Hematopoietic multipotent progenitor cell treated with erythropoietin and hydrocortisone succinate and interleukin-3 and kit ligand, for 4 days (in vitro differentiated cells): ENCODE measurements around the gene RFC1.
"Not testable (repeated sequence)": the region's sequence is repeated elsewhere in the genome, so short reads cannot be mapped to it uniquely, and the experiment has no call there.

ENCODE experiments used
- DNase-seq: peaks from one replicate; pipeline ENCODE4 v3.0.0-alpha.2; 2015

Gene RFC1, protein sequence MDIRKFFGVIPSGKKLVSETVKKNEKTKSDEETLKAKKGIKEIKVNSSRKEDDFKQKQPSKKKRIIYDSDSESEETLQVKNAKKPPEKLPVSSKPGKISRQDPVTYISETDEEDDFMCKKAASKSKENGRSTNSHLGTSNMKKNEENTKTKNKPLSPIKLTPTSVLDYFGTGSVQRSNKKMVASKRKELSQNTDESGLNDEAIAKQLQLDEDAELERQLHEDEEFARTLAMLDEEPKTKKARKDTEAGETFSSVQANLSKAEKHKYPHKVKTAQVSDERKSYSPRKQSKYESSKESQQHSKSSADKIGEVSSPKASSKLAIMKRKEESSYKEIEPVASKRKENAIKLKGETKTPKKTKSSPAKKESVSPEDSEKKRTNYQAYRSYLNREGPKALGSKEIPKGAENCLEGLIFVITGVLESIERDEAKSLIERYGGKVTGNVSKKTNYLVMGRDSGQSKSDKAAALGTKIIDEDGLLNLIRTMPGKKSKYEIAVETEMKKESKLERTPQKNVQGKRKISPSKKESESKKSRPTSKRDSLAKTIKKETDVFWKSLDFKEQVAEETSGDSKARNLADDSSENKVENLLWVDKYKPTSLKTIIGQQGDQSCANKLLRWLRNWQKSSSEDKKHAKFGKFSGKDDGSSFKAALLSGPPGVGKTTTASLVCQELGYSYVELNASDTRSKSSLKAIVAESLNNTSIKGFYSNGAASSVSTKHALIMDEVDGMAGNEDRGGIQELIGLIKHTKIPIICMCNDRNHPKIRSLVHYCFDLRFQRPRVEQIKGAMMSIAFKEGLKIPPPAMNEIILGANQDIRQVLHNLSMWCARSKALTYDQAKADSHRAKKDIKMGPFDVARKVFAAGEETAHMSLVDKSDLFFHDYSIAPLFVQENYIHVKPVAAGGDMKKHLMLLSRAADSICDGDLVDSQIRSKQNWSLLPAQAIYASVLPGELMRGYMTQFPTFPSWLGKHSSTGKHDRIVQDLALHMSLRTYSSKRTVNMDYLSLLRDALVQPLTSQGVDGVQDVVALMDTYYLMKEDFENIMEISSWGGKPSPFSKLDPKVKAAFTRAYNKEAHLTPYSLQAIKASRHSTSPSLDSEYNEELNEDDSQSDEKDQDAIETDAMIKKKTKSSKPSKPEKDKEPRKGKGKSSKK

DNA sequence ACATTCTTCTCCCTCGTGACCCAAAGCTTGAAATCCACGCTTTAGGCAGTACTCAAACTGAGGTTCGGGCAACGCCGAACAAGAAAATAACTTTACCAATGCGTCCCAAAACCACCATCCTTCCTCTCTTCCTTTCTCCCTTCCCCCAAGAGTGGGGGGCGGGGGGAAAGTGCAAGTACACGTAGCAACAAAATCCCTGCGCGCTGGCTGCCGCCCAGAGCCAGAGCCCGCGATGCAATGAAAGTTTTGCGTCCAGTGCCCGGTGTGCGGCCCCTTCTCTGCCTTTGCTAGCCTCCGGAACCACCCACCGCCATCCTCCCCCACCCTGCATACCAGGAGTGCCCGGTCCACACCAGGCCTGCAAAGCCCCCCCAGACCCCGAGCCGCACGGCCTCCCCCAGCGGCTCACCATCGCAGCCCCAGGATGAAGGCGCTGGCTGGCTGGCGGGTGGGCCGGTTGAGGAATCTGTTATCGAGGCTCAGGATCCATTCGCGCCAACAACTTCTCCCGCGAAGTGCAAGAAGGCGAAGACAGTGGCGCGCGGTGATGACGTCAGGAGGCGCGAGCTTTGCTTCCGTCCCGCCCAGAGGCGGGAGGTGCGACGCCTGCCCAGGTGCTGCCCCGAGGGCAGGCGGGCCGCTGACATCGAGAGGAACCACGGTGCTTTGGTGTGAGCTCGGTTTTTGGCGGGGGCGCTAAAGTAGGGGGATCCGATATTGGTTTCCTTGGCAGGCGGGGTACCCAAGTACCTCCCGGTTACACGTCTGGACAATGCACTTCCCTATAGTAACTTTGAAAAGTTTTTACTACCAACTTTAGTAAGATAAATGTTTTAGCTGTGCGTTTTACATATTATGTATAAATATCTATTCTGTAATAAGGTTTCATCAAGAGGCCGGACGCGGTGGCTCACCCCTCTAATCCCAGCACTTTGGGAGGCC is at the start of gene RFC1:
Gene RFC1 (minus strand): TSS at position 533 of the 942 bp plus-strand sequence. CDS start 121 bp downstream, at position 412.
- peak; percentile 96 for DNase-seq

DNA sequence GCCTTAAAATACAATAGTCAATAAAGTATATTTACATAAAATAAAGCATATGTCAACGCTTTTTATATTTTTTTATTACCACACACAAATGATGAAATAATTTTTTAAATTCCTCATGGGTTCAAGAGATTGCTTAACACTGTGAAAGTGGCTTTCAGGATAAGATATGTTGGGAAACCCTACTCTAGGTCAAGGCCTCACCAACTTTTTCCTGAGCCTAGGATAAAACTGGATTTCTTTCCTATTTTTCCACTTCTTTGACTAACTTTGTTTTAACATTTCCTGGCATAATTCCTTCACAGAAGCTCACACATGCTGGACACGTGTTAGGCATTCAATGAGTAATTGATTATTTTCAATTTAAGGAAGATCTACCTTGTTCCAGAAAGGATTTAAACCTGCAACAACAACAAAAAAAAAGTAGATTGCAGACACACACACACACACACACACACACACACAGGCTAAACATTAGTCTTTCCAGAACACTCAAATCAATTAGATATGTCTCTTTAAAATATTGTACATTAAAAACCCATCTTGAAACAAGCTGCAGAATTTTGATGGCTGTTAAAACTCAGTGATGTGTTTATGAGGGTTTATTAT is 49.6 kb upstream of the RFC1 start:
- DNase-seq, result no peak

DNA sequence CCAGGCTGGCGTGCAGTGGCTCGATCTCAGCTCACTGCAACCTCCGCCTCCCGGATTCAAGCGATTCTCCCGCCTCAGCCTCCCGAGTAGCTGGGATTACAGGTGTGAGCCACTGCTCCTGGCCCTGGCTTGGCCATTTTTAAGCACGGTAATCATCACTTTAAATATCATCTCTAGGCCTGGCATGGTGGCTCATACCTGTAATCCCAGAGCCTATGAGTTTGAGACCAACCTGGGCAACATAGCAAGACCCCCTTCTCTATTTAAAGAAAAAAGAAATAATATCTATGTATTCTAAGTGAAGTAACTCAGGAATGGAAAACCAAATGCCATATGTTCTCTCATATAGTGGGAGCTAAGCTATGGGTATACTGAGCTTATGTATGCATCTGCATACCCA is 45.4 kb upstream of the RFC1 start:
- not testable (repeated sequence) for DNase-seq

DNA sequence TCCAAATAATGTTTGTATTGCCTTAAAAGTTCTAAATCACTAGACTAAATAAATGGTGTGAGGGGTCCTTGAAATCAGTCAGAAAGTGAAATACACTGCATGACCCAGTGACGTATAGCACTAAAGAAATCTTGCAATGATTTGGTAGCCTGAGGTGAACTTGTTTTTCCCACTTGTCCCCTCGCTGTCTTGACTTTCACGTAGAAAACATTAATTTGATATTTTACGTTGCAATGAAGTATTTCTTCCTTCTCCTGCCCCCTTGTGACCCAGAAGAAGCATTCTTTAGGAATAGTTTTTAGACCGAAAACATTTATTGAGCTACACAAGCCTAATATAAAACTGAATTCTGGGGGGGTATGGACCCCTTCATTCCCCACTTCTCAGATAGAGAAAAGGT is 44.3 kb upstream of the RFC1 start:
- DNase-seq, result peak; percentile 32

DNA sequence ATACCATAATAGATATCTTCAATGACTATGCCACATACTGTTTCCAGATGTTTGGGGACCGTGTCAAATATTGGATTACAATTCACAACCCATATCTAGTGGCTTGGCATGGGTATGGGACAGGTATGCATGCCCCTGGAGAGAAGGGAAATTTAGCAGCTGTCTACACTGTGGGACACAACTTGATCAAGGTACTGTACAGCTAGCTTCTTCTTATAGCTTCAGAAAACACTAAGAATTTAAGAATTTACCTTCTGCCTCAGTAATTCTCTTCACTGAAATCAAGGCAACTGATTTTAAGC is 41.4 kb upstream of the RFC1 start:
- no peak for DNase-seq

DNA sequence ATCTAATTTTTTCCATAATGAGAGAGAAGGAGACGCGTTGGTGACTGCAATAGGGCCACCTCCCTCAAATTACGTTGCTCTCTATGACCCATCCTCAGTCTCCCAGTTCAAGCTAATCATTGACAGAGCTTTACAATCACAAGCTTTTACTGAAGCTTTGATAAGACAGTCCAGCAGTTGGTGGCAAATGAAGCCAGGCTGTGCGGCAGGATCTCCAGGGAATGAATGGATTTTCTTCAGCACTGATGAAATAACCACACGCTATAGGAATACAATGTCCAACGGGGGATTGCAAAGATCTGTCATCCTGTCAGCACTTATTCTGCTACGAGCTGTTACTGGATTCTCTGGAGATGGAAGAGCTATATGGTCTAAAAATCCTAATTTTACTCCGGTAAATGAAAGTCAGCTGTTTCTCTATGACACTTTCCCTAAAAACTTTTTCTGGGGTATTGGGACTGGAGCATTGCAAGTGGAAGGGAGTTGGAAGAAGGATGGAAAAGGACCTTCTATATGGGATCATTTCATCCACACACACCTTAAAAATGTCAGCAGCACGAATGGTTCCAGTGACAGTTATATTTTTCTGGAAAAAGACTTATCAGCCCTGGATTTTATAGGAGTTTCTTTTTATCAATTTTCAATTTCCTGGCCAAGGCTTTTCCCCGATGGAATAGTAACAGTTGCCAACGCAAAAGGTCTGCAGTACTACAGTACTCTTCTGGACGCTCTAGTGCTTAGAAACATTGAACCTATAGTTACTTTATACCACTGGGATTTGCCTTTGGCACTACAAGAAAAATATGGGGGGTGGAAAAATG is 40.8 kb upstream of the RFC1 start, which contains the start of gene KLB:
Gene KLB (plus strand): TSS at position 168 of the 821 bp plus-strand sequence. CDS start 20 bp downstream, at position 188.
- DNase-seq, result no peak

DNA sequence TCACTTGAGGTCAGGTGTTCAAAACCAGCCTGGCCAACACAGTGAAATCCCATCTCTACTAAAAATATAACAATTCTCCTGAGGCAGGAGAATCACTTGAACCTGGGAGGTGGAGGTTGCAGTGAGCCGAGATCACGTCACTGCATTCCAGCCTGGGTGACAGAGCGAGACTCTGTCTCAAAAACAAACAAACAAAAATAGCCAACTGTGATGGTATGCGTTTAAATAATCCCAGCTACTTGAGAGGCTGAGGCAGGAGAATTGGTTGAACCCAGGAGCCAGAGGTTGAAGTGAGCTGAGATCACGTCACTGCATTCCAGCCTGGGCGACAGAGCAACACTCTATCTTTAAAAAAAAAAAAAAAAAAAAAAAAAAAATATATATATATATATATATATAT is 35.5 kb upstream of the RFC1 start:
- DNase-seq, result not testable (repeated sequence)

DNA sequence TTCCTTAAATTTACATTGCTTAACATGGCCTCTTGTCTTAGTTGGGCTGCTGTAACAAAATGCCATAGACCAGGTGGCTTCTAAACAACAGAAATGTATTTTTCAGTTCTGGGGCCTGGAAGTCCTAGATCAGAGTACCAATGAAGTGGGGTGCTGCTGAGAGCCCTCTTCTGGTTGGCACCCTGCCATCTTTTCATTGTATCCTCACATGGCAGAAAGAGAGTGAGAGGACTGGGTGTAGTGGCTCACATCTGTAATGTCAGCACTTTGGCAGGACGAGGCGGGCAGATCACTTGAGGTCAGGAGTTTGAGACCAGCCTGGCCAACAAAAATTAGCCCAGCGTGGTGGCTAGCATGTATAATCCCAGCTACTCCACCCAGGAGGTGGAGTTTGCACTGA is 28.5 kb upstream of the RFC1 start:
- DNase-seq, result peak; percentile 7

DNA sequence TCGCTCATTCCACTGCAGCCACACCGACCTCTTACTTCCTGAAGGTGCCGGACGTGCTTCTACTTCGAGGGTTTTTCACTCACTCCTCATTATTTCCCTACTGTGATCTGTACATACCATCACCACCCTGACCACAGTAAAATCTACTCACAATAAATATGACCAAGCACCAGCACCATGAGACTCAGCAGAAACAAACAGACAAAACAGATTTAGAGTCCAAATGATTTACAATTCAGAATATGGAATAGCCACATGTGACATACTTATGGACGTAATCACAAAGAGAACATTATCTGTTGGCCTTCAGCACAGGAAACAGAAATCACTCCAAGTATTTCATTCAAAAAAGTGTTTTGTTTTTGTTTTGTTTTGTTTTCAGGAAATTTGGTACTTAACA is 24.4 kb upstream of the RFC1 start:
- no peak for DNase-seq

DNA sequence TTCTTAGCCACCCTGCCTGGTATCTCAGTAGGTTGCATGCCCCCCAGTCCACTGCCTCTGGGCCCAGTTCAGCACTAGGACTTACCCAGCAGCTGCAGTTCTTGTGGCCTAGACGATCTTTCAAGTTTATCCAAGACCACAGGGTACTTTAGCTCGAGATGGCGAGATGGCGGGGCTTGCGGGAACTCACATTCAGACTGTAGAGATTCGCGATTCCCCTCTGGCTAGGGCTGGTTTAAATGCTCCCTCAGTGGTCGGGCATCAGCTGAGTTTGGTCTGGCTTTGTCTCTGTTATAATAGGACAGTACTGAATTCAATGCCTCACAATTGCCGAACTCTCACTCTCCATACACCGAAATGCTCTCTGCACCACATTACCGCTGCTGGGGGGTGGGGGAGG is 18.4 kb upstream of the RFC1 start:
- no peak for DNase-seq

DNA sequence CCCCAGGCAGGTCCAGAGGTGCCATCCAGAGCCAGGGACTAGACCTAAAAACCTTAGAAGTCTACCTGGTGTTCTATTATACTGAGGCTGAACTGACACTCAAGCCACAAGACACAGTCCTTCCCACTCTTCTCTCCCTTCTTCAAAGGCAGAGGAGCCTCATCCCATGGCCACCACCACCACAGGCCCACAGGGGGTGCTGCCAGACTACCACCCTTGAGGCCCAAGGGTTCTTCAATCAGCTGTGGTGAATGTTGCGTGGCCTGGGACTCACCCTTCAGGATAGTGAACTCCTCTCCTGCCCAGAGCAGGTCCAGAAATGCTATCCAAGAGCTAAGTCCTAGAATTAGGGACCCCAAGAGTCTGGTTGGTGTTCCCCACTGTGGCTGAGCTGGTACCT is 17.5 kb upstream of the RFC1 start:
- no peak for DNase-seq

DNA sequence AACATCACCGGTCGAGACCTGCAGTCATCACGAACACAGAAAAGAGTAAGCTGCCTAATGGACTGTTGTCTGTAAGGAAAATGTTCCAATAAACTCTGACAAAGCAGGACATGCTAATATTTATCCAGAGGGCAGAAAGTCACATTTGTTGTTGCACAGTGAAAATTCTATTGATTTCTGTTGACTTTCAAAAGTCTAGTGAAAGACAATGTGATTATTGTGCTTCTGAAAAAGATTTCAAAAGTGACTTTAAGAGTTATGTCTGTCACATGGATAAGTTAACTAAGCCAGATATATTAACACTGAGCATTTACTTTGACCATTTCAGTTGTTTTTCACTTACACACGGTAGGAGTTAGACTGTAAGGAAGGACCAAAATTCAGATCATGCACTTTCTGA is 9.3 kb upstream of the RFC1 start:
- DNase-seq, result no peak

DNA sequence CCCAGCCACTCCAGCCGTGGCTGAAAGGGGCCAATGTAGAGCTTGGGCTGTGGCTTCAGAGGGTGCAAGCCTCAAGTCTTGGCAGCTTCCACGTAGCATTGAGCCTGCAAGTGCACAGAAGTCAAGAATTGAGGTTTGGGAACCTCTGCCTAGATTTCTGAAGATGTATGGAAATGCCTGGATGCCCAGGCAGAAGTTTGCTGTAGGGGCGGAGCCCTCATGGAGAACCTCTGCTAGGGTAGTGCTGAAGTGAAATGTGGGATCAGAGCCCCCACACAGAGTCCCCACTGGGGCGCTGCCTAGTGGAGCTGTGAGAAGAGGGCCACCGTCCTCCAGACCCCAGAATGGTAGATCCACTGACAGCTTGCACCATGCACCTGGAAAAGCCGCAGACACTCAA is 5.0 kb upstream of the RFC1 start:
- DNase-seq, result not testable (repeated sequence)

DNA sequence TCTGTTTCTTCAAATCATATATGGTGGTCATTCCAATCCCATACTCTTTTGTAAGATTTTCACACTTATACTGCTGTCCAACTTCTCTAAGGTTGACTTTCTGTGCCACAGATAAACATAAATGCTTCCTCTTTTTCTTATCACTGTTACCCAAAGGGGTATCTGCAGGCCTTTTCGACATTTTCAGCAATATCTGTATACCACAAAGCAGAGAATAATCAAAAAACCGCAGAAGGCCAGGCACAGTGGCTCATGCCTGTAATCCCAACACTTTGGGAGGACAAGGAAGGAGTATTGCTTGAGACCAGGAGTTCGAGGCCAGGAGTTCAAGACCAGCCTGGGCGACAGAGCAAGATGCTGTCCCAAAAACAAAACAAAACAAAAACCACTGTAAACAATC is 3.1 kb upstream of the RFC1 start:
- DNase-seq, result peak; percentile 91

DNA sequence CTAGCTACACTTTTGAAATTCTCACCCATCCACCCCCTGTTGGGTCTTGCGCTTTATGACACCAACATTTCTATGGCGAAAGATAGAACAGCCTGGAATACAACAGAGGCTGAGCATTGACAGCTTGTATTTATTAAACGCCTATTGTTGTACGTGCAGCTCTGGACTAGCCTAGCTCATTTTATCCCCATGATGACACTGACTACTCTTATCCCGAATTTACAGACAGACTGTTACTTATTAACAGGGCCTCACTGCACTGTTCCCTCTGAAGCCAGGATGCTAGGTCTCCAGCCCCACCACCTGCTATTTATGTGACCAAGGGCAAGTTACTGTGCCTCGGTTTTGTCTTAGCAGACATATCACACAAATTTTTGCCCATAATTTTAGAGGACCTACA is 1.0 kb upstream of the RFC1 start:
- no peak for DNase-seq

DNA sequence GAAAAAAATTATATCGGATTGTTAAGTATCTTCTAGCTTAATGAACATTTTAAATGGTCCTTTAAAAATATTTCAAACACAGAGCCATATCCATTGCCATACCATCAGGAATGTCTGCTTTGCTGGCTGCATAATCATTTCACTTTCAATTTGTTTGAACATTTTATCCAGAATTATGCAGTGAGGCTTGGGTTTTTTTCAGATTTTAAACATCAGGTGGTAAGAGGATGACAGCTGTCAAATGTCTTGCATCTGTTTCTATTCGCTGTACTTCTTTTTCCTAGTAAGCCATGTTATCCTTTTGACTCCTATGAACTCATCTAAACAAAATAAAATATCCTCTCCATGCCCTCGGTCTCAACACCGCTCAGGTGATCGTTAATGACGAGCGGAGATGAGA is 802 bp downstream of the RFC1 start:
- DNase-seq, result no peak

DNA sequence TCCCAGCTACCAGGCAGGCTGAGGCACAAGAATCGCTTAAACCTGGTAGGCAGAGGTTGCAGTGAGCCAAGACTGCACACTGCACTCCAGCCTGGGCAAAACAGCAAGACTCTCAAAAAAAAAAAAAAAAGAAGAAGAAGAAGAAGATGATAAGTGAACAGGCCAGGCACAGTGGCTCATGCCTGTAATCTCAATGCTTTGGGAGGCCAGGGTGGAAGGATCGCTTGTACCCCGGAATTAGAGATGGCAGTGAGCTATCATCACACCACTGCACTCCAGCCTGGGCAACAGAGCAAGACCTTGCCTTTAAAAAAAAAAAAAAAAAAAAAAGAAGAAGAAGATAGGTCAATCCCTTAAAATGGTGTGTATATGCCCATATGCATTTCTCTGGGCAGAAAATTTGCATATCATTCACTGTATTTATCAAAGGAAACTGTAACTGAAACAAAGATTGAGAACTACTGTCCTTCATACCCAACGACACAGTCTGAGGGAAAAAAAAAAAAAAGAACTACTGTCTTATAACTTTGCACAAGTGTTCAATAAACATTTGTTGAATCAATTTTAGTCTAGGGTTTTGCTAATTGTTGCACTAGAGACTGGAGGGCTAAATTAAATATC is 2.3 kb downstream of the RFC1 start:
- DNase-seq, result no peak

DNA sequence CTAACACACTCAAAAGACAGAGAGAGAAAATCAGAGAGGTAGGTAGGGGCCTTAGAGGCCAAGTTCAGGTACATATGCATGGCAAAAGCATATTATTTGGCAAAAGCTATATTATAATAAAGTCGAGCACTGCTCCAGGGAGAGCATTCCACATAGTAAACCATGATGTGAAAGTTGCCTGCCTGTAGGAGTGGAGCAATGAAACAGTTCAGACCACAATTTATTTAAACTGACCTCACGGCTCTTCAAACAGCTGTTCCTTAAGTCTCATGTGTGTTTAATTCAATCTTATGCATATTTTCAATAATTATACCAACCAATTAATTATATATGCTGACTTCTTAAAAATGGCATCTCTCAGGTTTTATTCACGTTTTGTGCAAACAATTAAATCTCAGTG is 3.3 kb downstream of the RFC1 start:
- DNase-seq, result no peak

DNA sequence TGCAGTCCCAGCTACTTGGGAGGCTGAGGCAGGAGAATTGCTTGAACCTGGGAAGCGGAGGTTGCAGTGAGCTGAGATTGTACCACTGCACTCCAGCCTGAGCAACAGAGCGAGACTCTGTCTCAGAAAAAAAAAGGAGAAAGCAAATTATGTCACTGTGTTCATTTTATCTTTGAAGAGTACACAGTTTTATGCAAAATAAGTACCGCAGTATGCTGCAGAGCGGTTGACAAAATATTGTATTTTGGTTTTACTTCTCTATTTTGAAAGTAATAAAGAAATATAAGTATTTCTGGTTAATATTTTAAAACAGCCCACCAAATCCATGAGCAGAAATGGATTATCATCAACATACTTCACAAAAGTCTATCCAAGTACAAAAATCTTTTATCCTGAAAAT is 5.6 kb downstream of the RFC1 start:
- not testable (repeated sequence) for DNase-seq

DNA sequence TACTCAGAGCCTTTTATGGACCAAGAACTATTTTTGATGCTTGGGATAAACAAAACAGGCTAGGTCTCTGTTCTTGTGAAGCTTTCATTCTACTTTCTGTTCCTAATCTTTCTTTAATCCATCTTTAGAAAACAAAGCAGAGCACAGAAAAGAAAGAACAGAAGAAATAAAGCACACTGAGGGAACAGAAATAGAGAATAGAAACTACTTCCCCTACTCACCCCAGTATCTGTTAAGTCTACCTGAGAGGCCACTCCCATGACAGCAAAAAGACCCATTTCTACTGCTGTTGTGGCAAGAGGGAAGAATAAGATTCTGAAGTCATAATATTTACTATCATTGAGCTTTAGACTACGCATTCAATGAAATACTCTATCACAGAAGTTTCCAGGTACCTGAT is 9.2 kb downstream of the RFC1 start:
- DNase-seq, result no peak

DNA sequence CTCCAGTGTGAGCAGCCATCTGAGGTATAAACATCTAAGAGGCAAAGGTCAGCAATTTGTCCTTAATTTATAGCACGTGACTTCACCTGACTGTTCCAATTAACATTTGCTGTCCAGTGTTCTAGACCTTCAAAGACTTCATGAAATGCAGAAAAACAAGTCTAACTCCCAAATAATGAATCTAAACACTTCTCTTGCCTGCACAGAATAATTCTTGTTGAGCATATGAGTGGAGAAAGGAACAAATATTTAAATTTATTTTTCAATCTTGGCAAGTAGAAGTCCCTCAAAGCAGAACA is 12.0 kb downstream of the RFC1 start:
- no peak for DNase-seq
